Mesothelial cell of epicardium (in vitro differentiated cells): Measurements from ENCODE around the gene MYL10. TPM values are rescaled to one million over a fixed set of nuclear protein-coding genes. Genes with fewer than 3 reads are reported as not detected.

ENCODE experiments used
- DNase-seq, 2 experiments: peaks; one replicate each; pipeline ENCODE4 v3.0.0; 2021; ENCODE audit warnings: low spot score in 2 of 2; ENCODE audit not compliant: unreplicated experiment in 2 of 2
- H3K27ac Mint-ChIP-seq: 2 replicates; pipeline ENCODE4 v1.8.0; 2021; ENCODE audit warnings: mixed read lengths
- H3K27me3 Mint-ChIP-seq: 2 replicates; pipeline ENCODE4 v1.8.0; 2021; ENCODE audit warnings: low read depth, mixed read lengths
- H3K36me3 Mint-ChIP-seq: 2 replicates; pipeline ENCODE4 v1.8.0; 2021; ENCODE audit warnings: mixed read lengths
- H3K4me1 Mint-ChIP-seq: 2 replicates; pipeline ENCODE4 v1.8.0; 2021; ENCODE audit warnings: mixed read lengths
- H3K4me3 Mint-ChIP-seq: 2 replicates; pipeline ENCODE4 v1.8.0; 2021; ENCODE audit warnings: mild to moderate bottlenecking, moderate library complexity, mixed read lengths
- H3K9me3 Mint-ChIP-seq: 2 replicates; pipeline ENCODE4 v1.8.0; 2021; ENCODE audit warnings: mixed read lengths
- total RNA-seq: library from RNA; stranded (reverse); gene quantifications from 3 replicates; pipeline ENCODE4 v1.2.1, GENCODE V29; 2021
- TF ChIP-seq, protein P1 (sequence below): fragments of 200-600 bp; sonication (generic); IDR thresholded peaks from one replicate; pipeline ENCODE4 v1.5.0; 2021; ENCODE audit warnings: antibody characterized with exemption; ENCODE audit not compliant: unreplicated experiment

MYL10 gene
- total RNA-seq, 1 donor from 2014 or later = not detected

DNA sequence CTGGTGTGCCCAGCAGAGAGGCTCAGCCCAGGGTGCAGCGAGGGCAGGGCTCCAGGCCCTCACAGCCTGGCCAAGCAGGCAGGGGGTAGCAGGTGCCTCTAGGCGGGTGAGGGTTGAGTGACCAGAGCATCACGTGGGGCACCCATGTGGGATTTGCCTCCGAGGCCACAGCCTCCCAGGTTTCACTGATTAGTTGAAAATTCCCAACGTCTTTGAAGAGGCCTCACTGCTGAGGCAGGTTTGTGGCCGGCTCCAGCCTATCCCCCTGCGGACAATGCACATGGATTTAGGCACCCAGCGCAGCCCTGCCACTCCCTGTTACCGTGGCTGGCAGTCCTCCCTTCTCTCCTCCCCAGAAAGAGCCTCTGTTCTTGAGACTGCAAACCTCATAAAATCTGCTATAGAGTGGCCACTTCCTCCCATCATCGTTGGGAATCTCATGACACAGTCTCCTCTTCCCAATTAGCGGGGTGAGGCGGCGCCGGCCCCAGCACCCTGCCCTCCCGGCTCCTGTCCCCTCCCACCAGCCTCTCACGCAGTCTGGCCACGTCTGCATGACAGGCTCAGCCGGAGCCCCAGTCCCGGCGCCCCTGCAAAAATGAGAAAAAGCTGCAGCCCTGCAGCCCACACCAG lies 10.8 kb downstream of the MYL10 start:
- DNase-seq = no peak
- Mint-ChIP-seq H3K4me3 (no peak overlapping the region), H3K36me3 (no peaks in the 10 kb centered on the region), H3K27me3 (peaks cover 24% of the 10 kb centered on the region), H3K4me1 (peaks cover 13% of the 10 kb centered on the region), H3K9me3 (no peaks in the 10 kb centered on the region), H3K27ac (peak overlapping the region; percentile 50)
- TF ChIP-seq, protein P1, sequence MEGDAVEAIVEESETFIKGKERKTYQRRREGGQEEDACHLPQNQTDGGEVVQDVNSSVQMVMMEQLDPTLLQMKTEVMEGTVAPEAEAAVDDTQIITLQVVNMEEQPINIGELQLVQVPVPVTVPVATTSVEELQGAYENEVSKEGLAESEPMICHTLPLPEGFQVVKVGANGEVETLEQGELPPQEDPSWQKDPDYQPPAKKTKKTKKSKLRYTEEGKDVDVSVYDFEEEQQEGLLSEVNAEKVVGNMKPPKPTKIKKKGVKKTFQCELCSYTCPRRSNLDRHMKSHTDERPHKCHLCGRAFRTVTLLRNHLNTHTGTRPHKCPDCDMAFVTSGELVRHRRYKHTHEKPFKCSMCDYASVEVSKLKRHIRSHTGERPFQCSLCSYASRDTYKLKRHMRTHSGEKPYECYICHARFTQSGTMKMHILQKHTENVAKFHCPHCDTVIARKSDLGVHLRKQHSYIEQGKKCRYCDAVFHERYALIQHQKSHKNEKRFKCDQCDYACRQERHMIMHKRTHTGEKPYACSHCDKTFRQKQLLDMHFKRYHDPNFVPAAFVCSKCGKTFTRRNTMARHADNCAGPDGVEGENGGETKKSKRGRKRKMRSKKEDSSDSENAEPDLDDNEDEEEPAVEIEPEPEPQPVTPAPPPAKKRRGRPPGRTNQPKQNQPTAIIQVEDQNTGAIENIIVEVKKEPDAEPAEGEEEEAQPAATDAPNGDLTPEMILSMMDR = no peak

GRCh38 chr7:101617451-101618206 lies 11.5 kb downstream of the MYL10 start:
- H3K36me3 Mint-ChIP-seq = no peaks in the 10 kb centered on the region
- TF ChIP-seq, protein P1 = no peak
- H3K4me3 Mint-ChIP-seq = no peak overlapping the region
- H3K9me3 Mint-ChIP-seq = no peaks in the 10 kb centered on the region
- peaks cover 20% of the 10 kb centered on the region for H3K4me1 Mint-ChIP-seq
- no peak for DNase-seq
- H3K27ac Mint-ChIP-seq = no peak overlapping the region
- H3K27me3 Mint-ChIP-seq = peaks cover 30% of the 10 kb centered on the region

- H3K4me3 Mint-ChIP-seq = no peak overlapping the region
These were observed 13.7 kb downstream of the MYL10 start for GRCh38 chr7:101615446-101615845.

DNA sequence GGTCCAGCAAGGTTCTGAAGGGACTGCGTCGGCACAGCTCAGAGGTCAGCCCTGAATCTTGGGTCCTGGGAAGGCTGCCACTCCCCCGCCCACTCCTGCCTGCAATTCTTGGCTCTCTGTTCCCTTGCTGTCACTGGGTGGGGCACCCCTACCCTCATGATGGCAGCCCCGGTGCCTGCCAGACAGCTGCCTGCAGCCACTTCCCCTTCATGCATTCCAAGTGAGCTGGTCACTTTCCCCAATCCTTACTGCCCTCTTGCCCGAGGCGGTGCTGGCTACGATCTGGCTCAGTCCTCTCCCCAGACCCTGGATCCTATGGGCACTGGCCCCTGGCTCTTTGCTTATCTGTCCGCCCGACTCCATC lies 14.2 kb downstream of the MYL10 start:
- no peak overlapping the region for H3K4me3 Mint-ChIP-seq
- H3K9me3 Mint-ChIP-seq = no peaks in the 10 kb centered on the region
- H3K4me1 Mint-ChIP-seq = peaks cover 20% of the 10 kb centered on the region
- DNase-seq = no peak
- TF ChIP-seq, protein P1 = no peak
- no peaks in the 10 kb centered on the region for H3K36me3 Mint-ChIP-seq
- peaks cover 30% of the 10 kb centered on the region for H3K27me3 Mint-ChIP-seq
- H3K27ac Mint-ChIP-seq = no peak overlapping the region

More at GRCh38 chr7:101615446-101615845, 13.7 kb downstream of the MYL10 start:
- Mint-ChIP-seq H3K36me3 (no peaks in the 10 kb centered on the region), H3K27me3 (peaks cover 30% of the 10 kb centered on the region), H3K9me3 (no peaks in the 10 kb centered on the region), H3K27ac (no peak overlapping the region), H3K4me1 (peaks cover 20% of the 10 kb centered on the region)
- TF ChIP-seq, protein P1 = no peak
- no peak for DNase-seq

DNA sequence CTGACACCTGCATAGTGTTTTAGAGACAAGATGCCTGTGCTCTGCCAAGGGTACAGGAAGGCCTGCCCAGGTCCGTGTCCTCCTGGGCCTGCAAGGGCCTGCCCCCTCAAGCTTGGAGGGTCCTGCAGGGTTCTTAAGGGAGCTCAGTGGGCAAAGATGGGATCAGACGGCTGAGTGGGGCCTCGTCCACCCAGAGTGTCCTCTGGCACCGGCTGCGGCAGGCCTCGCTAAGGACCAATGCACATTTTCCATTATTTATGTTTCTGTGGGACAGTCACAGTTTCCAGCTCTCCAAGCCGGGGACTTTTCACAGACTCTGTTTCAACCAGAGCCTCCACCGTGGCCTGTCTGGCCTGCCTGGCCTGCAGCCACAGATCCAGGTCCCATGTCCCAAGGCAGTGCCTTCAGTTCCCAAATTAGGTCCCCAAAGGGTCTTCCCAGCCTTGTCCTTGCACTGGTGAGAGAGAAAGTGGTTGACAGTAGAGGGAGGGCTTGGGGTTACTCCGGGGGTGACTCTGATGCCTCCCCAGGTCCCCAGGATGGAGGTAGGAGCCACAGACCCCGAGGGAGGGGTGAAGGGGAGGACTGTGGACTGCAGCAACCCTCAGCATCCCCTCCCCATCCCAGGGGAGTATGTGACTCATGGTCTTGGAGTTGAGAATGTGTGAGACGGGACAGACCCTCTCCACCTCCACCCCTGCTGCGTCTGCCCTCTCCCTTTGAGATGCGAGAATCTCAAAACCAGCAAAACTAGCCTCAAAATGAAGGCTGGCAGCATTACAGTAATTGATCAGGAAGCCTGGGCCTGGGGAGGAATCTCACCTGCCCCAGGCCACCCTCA lies 14.8 kb downstream of the MYL10 start:
- Mint-ChIP-seq H3K4me1 (peaks cover 20% of the 10 kb centered on the region), H3K9me3 (no peaks in the 10 kb centered on the region), H3K36me3 (no peaks in the 10 kb centered on the region), H3K27me3 (peaks cover 30% of the 10 kb centered on the region), H3K4me3 (no peak overlapping the region), H3K27ac (no peak overlapping the region)
- DNase-seq = no peak
- TF ChIP-seq, protein P1 = no peak
